Measurements from ENCODE around the gene SELENOF.

DNA sequence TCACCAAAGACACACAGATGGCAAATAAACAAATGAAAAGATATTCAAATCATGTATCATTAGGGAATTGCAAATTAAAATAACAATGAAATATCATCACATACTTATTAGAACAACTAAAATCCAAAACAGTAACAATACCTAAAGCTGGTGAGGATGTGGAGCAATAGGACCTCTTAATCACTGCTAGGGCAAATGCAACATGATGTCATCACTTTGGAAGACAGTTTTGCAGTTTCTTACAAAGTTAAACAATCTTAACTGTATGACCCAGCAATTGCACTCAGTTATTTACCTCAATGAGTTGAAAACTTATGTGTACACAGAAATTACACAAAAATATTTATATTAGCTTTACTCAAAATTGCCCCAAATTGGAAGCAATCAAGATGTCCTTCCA, 47.3 kb downstream of the SELENOF start:
- no peak for TF ChIP-seq CTCF (IDR thresholded peaks at IDR 0.05)
- TF ChIP-seq POLR2A (IDR thresholded peaks at IDR 0.05) = no peak

Measured in Peyer's patch (tissue), 4 donors.